Fibroblast of mammary gland (primary cell): Measurements from ENCODE around the gene RHCE.
"Not testable (repeated sequence)": the region's sequence is repeated elsewhere in the genome, so short reads cannot be mapped to it uniquely, and the experiment has no call there.

Experiments used
- DNase-seq: peaks from one replicate; pipeline ENCODE4 v3.0.0-alpha.2; 2010; ENCODE audit warnings: low read depth
- H3K4me3 ChIP-seq: 2 replicates; pipeline ENCODE4 v1.5.1; 2011; ENCODE audit warnings: low read depth, mild to moderate bottlenecking, low read length, moderate library complexity; ENCODE audit not compliant: control insufficient read depth
- CTCF ChIP-seq: conservative IDR thresholded peaks from 2 replicates; pipeline ENCODE4 v1.5.1; 2011; ENCODE audit warnings: low read depth, low read length, inconsistent platforms; ENCODE audit not compliant: control insufficient read depth, insufficient read depth

RHCE gene

DNA sequence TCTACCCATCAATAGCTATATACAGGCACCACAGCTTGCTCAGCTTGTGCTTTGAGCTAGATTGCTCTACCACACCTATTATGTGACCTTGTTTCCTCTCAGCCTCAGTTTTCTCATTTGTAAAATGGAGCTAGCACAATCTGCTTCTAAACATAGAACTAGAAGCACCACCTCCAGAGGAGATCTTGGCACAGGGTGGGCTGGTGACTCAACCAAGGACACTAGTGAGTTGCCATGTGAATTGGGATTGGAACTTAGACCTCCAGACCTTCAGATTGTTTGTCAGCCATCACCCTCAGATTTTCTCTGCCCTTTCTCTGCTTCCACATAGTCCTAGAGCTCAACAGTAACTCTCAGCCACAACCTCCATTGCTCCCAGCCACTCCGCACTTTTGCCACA, 7.1 kb upstream of the RHCE start:
- no peak overlapping the region for H3K4me3 ChIP-seq
- no peak for TF ChIP-seq CTCF
- peak; percentile 32 for DNase-seq

- TF ChIP-seq CTCF, result no peak
- DNase-seq, result peak; percentile 51
- no peak overlapping the region for H3K4me3 ChIP-seq
These were observed 4.8 kb upstream of the RHCE start for GRCh38 chr1:25425098-25426085.

DNA sequence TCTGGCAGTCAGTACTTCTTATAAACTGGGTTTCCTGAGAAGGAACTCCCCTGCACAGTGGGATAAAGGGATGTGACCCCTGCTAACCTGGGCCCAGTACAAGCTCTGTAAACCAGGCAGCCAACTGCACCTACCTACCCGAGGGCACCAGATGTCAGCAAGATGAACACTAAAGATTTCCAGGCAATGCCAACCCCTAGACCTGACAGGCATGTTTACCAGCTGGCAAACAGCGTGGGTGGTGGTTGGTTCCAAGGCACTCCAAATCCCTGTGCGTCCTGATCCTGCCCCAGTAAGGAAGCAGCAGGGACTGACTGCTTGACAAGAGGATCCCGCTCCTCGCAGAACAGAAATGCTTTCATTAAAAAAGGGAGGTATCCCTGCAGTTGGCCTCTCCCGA, 2.6 kb upstream of the RHCE start:
- DNase-seq, H3K4me3 ChIP-seq: not testable (repeated sequence)

DNA sequence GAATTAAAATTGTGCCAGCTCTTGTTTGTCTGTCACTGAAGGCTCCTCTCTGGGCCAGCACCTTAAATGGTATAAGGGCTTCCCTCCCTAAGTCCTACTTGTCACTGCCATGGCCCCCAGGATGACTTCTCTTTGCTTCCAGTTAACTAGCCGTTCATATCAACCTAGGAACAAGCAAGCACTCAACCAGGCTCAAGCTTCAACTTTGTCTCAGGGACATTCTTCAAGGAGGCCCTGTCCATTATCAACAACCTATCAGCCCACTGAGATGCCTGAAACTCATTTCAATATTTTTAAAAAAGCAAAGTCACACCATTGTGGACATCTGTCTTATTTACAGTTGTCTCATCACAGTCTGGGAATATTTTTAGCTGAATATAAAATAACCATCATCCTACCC, 1.3 kb downstream of the RHCE start:
- H3K4me3 ChIP-seq, DNase-seq: not testable (repeated sequence)

DNA sequence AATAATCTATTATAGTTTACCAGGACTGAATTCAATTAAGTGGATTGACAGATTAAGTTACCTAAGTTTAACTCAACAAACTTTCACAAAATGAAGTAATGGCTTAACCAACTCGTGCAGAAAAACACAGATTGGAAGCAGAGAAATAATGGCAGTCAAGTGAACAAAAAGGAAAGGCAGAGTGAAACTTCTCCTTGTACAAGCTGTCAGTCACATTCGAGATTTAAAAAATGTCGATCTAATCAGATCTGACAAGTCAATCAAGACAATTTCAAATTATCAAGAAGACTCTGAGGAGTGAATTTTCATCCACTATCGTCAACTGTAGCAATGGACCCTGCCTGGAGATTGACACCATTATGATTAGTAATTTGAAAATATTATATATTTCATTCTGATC, 3.3 kb downstream of the RHCE start:
- H3K4me3 ChIP-seq, DNase-seq: not testable (repeated sequence)

- not testable (repeated sequence) for DNase-seq, H3K4me3 ChIP-seq
These were observed 6.0 kb downstream of the RHCE start for GRCh38 chr1:25414578-25414977.

DNA sequence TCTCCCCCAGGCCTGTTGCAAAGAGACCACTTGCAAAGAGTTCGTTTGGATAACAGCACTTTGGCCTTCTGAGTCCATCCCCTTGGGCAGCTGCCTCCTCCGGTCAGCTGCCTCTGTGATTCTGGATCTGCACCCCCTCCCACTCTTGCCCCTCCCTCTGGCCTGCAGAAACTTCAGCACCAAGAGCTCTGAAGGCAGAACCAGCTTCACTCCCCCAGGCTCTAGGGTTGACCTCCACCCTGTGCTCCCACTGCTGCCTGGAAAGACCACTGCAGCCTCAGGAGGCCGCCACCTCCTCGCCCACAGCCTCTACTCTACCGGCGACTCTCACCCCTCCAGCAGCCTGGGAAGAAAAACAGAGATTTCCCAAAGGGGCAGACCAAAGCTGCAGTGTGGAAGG, 6.5 kb downstream of the RHCE start:
- not testable (repeated sequence) for H3K4me3 ChIP-seq, DNase-seq

- H3K4me3 ChIP-seq, DNase-seq: not testable (repeated sequence)
These were observed 7.6 kb downstream of the RHCE start for GRCh38 chr1:25412872-25413623.

DNA sequence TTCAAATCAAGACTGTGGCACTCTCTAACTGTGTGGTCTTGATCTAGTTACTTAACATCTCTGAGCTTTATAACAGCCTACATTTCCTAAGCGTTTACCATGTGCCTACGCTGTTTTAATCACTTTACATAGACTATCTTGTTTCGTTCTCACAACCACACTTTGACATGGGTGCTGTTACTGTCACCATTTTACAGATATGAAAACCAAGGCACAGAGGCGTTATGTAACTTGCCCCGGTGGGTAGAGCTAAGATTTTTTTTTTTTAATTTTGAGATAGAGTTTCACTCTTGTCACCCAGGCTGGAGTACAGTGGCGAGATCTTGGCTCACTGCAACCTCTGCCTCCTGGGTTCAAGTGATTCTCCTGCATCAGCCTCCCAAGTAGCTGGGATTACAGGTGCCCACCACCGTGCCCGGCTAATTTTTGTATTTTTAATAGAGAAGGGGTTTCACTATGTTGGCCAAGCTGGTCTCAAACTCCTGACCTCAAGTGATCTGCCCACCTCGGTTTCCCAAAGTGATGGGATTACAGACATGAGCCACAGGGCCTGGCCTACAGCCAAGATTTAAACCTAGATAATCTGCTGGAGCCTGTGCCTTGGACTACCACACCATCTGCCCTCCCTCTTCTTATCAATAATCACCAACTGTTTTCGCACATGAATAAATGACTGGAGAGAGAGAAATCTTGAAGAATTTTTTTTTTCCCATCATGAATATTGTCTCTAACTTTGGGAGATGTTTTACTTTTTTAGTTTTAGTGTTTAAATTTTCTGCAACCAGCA, 10.8 kb downstream of the RHCE start:
- H3K4me3 ChIP-seq, DNase-seq: not testable (repeated sequence)

- not testable (repeated sequence) for H3K4me3 ChIP-seq, DNase-seq
These were observed 14.8 kb downstream of the RHCE start for GRCh38 chr1:25405731-25406305.
